HCT116 (cell line): ENCODE data around the gene RGCC. TPM values are rescaled to one million over a fixed set of nuclear protein-coding genes. Genes with fewer than 3 reads are reported as not detected.
"Not testable (repeated sequence)": the region's sequence is repeated elsewhere in the genome, so short reads cannot be mapped to it uniquely, and the experiment has no call there.

Source experiments
- ATAC-seq: fragments of 200-7000 bp; cut with Tn5 transposase; 2 replicates; pipeline ENCODE4 v1.9.1; 2020; ENCODE audit warnings: mild to moderate bottlenecking, moderate library complexity
- BruUV-seq: library from RNA; stranded (reverse); fragments of 400-500 nt; replicated peaks from 2 replicates; lab custom pipeline; 2021; lab: Mats Ljungman, UMichigan
- CTCF ChIA-PET: fragments of 300-600 bp; sonication (Branson Sonifier 250); formaldehyde crosslinking; loops from one replicate; lab custom pipeline; 2021; ENCODE audit warnings: antibody characterized with exemption; lab: Charles Lee
- POLR2A ChIA-PET: fragments of 300-600, 350-600 bp; sonication (Branson Sonifier 250); formaldehyde crosslinking; loops from one replicate; lab custom pipeline; 2021; ENCODE audit warnings: antibody characterized with exemption; lab: Charles Lee
- RAD21 ChIA-PET, 2 experiments: fragments of 300-600 bp; sonication (Branson Sonifier 250); formaldehyde crosslinking; loops; one replicate each; lab custom pipeline; 2023; ENCODE audit warnings: low total read pairs in 2 of 2; ENCODE audit not compliant: uncharacterized antibody in 2 of 2, unreplicated experiment in 2 of 2, low non-redundant PET in 1 of 2; lab: Charles Lee
- DNase-seq: peaks from one replicate; pipeline ENCODE4 v3.0.0-alpha.2; 2010; ENCODE audit warnings: low read depth, low spot score
- H2AFZ ChIP-seq: fragments of 200-600 bp; shearing (Covaris generic), sonication (generic); 2 replicates; pipeline ENCODE4 v1.6.1; 2017; ENCODE audit warnings: low read depth, mixed run types, mixed read lengths, antibody characterized with exemption, low read length; ENCODE audit not compliant: poor library complexity, severe bottlenecking
- H3K27ac ChIP-seq: 2 replicates; pipeline ENCODE4 v1.5.1; 2012; ENCODE audit warnings: low read depth, low read length
- H3K27me3 ChIP-seq: fragments of 200-600 bp; sonication (generic); 2 replicates; pipeline ENCODE4 v1.6.1; 2016; ENCODE audit warnings: mixed run types, low read length, mixed read lengths; ENCODE audit not compliant: insufficient read depth
- H3K36me3 ChIP-seq, 2 experiments: fragments of 200-500 bp in 1 of 2; fragments of 200-600 bp in 1 of 2; sonication (Bioruptor generic) in 1 of 2; sonication (generic) in 1 of 2; 2 replicates each; pipeline versions ENCODE4 v1.5.1 to v1.6.1; 2014 to 2016; ENCODE audit warnings: low read length in 2 of 2, inconsistent platforms in 1 of 2, mixed read lengths in 1 of 2, mixed run types in 1 of 2; ENCODE audit not compliant: insufficient read depth in 2 of 2, control insufficient read depth in 1 of 2
- H3K4me1 ChIP-seq, 2 experiments: fragments of 200-600 bp in 1 of 2; sonication (generic) in 1 of 2; 2 replicates each; pipeline versions ENCODE4 v1.5.1 to v1.6.1; 2012 to 2017; ENCODE audit warnings: low read length in 2 of 2, inconsistent platforms in 1 of 2, mild to moderate bottlenecking in 1 of 2, mixed read lengths in 1 of 2, mixed run types in 1 of 2, moderate library complexity in 1 of 2; ENCODE audit not compliant: insufficient read depth in 2 of 2, control insufficient read depth in 1 of 2
- H3K4me2 ChIP-seq: fragments of 200-600 bp; sonication (generic); 2 replicates; pipeline ENCODE4 v1.6.1; 2017; ENCODE audit warnings: mixed run types, low read length, mixed read lengths
- H3K4me3 ChIP-seq, 2 experiments: fragments of 200-600 bp in 1 of 2; sonication (generic) in 1 of 2; replicated peaks in 1 of 2; 2 replicates each; pipeline ENCODE4 v1.5.1; 2011 to 2016; ENCODE audit warnings: low read length in 2 of 2, control low read depth in 1 of 2, low read depth in 1 of 2, mild to moderate bottlenecking in 1 of 2, mixed read lengths in 1 of 2, mixed run types in 1 of 2
- H3K79me2 ChIP-seq: fragments of 200-600 bp; sonication (generic); 2 replicates; pipeline ENCODE4 v1.6.1; 2017; ENCODE audit warnings: mild to moderate bottlenecking, mixed run types, low read length, moderate library complexity, mixed read lengths; ENCODE audit not compliant: insufficient read depth
- H3K9ac ChIP-seq: fragments of 200-600 bp; sonication (generic); 2 replicates; pipeline ENCODE4 v1.6.1; 2016; ENCODE audit warnings: low read length, mixed read lengths
- H3K9me2 ChIP-seq: fragments of 200-600 bp; sonication (generic), shearing (Covaris generic); 2 replicates; pipeline ENCODE4 v1.6.1; 2017; ENCODE audit warnings: mixed run types, mild to moderate bottlenecking, moderate library complexity; ENCODE audit not compliant: insufficient read depth
- H3K9me3 ChIP-seq, 2 experiments: fragments of 200-500 bp in 1 of 2; fragments of 200-600 bp in 1 of 2; sonication (Bioruptor generic) in 1 of 2; sonication (generic) in 1 of 2; 2 replicates each; pipeline ENCODE4 v1.6.1; 2014 to 2017; ENCODE audit warnings: low read length in 2 of 2, mixed read lengths in 2 of 2, inconsistent platforms in 1 of 2, low read depth in 1 of 2, mild to moderate bottlenecking in 1 of 2, mixed run types in 1 of 2, moderate library complexity in 1 of 2; ENCODE audit not compliant: control insufficient read depth in 1 of 2, insufficient read depth in 1 of 2
- H4K20me1 ChIP-seq: fragments of 200-600 bp; sonication (generic), shearing (Covaris generic); 2 replicates; pipeline ENCODE4 v1.6.1; 2017; ENCODE audit warnings: mixed run types, mild to moderate bottlenecking, moderate library complexity; ENCODE audit not compliant: insufficient read depth
- ELF1 ChIP-seq: IDR thresholded peaks from 2 replicates; pipeline ENCODE4 v1.6.1; 2012; ENCODE audit warnings: low read depth, borderline replicate concordance
- EZH2 ChIP-seq: fragments of 200-600 bp; sonication (generic); IDR thresholded peaks from 2 replicates; pipeline ENCODE4 v1.6.1; 2017; ENCODE audit warnings: antibody characterized with exemption, mixed run types
- FOSL1 ChIP-seq: IDR thresholded peaks from 2 replicates; pipeline ENCODE4 v1.6.1; 2012; ENCODE audit warnings: low read depth
- SIN3A ChIP-seq: IDR thresholded peaks from 2 replicates; pipeline ENCODE4 v1.6.1; 2012; ENCODE audit warnings: low read depth
- SP1 ChIP-seq: IDR thresholded peaks from 2 replicates; pipeline ENCODE4 v1.6.1; 2012; ENCODE audit warnings: low read depth
- intact Hi-C: fragments of 100-400 bp; cut with micrococcal nuclease; formaldehyde crosslinking; loops from 2 replicates; pipeline ENCODE4 v1.10.0; 2022
- total RNA-seq: library from RNA; stranded (reverse); gene quantifications from one replicate; pipeline ENCODE4 v1.2.1, GENCODE V29; 2021; ENCODE audit not compliant: unreplicated experiment
- TF ChIP-seq, protein P1 (sequence below): IDR thresholded peaks from 2 replicates; pipeline ENCODE4 v1.6.1; 2011; ENCODE audit warnings: mild to moderate bottlenecking, low read length, moderate library complexity; ENCODE audit not compliant: insufficient replicate concordance; ENCODE audit errors: extremely low read depth
- TF ChIP-seq, protein P2 (sequence below): IDR thresholded peaks from 2 replicates; pipeline ENCODE4 v1.6.1; 2012; ENCODE audit warnings: low read depth

RGCC gene
- total RNA-seq, 1 experiment from 2014 or later = 3.2 TPM

DNA sequence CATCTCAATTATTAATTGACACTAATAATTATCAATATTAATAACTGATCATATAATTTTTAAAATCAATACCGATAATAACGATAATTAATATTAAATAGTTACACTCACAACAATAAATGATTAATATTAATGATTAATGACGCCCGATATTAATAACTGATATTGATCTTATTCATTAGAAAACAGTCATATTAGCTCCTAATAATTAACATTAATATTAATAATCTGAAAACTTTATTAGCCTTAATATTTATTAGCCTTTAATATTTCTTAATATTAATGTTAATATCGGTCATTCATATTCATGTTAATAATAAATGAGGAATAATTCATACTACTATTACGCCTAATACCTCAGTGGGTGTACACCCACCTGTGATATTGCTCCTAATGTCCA is 32.7 kb upstream of the RGCC start:
- H3K79me2 ChIP-seq, H3K9ac ChIP-seq, H3K36me3 ChIP-seq, ATAC-seq, CTCF ChIA-PET, BruUV-seq, H3K4me1 ChIP-seq, H2AFZ ChIP-seq, RAD21 ChIA-PET, H4K20me1 ChIP-seq, H3K9me2 ChIP-seq, POLR2A ChIA-PET, H3K9me3 ChIP-seq, H3K4me3 ChIP-seq, H3K27ac ChIP-seq, H3K27me3 ChIP-seq, DNase-seq, intact Hi-C loops, H3K4me2 ChIP-seq: not testable (repeated sequence)

DNA sequence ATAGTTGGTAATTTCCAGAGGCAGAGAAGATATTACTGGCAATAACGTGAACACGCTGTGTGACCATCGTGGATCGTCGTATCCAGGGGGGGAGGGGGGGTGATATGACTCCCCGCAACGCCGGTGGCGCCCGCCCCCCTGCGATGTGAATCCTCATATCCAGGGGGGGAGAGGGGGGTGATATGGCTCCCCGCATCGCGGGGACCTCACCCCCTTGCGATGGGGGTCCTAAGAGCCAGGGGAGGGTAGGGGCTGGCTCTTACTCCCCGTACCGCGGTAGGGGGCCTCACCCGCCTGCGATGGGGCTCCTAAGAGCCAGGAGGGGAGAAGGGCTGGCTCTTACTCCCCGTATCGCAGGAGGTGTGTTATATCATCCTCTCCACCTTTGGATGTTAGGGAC is 31.3 kb upstream of the RGCC start:
- Histone ChIP-seq H3K36me3 (no peaks in the 10 kb centered on the region), H2AFZ (no peak overlapping the region), H3K27ac (no peak overlapping the region), H3K79me2 (no peaks in the 10 kb centered on the region), H4K20me1 (no peaks in the 10 kb centered on the region), H3K4me2 (no peak overlapping the region), H3K4me3 (no peak overlapping the region), H3K4me1 (no peaks in the 10 kb centered on the region), H3K9me2 (no peaks in the 10 kb centered on the region), H3K9ac (no peak overlapping the region), H3K9me3 (no peaks in the 10 kb centered on the region), H3K27me3 (no peaks in the 10 kb centered on the region)
- no peak for ATAC-seq
- POLR2A ChIA-PET = no interaction called here
- CTCF ChIA-PET = no interaction called here
- no TSS peak for BruUV-seq
- RAD21 ChIA-PET = no interaction called here
- intact Hi-C loops = no loop called here
- no peak for DNase-seq
- TF ChIP-seq ELF1 (no peak), SIN3A (no peak), SP1 (no peak), EZH2 (no peak), FOSL1 (no peak)
- TF ChIP-seq, protein P1, sequence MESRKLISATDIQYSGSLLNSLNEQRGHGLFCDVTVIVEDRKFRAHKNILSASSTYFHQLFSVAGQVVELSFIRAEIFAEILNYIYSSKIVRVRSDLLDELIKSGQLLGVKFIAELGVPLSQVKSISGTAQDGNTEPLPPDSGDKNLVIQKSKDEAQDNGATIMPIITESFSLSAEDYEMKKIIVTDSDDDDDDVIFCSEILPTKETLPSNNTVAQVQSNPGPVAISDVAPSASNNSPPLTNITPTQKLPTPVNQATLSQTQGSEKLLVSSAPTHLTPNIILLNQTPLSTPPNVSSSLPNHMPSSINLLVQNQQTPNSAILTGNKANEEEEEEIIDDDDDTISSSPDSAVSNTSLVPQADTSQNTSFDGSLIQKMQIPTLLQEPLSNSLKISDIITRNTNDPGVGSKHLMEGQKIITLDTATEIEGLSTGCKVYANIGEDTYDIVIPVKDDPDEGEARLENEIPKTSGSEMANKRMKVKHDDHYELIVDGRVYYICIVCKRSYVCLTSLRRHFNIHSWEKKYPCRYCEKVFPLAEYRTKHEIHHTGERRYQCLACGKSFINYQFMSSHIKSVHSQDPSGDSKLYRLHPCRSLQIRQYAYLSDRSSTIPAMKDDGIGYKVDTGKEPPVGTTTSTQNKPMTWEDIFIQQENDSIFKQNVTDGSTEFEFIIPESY = no peak
- TF ChIP-seq, protein P2, sequence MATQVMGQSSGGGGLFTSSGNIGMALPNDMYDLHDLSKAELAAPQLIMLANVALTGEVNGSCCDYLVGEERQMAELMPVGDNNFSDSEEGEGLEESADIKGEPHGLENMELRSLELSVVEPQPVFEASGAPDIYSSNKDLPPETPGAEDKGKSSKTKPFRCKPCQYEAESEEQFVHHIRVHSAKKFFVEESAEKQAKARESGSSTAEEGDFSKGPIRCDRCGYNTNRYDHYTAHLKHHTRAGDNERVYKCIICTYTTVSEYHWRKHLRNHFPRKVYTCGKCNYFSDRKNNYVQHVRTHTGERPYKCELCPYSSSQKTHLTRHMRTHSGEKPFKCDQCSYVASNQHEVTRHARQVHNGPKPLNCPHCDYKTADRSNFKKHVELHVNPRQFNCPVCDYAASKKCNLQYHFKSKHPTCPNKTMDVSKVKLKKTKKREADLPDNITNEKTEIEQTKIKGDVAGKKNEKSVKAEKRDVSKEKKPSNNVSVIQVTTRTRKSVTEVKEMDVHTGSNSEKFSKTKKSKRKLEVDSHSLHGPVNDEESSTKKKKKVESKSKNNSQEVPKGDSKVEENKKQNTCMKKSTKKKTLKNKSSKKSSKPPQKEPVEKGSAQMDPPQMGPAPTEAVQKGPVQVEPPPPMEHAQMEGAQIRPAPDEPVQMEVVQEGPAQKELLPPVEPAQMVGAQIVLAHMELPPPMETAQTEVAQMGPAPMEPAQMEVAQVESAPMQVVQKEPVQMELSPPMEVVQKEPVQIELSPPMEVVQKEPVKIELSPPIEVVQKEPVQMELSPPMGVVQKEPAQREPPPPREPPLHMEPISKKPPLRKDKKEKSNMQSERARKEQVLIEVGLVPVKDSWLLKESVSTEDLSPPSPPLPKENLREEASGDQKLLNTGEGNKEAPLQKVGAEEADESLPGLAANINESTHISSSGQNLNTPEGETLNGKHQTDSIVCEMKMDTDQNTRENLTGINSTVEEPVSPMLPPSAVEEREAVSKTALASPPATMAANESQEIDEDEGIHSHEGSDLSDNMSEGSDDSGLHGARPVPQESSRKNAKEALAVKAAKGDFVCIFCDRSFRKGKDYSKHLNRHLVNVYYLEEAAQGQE = no peak
